ENCODE data around the gene PHLDA2.

PHLDA2 gene

GRCh38 chr11:2968341-2968900 lies 39.2 kb upstream of the PHLDA2 start:
- TF ChIP-seq CTCF (IDR thresholded peaks at IDR 0.05; ENCODE audit: low read depth, low read length): no peak
- DNase-seq: no peak
- Histone ChIP-seq H3K36me3 (peaks cover 43% of the 10 kb centered on the region), H3K9me3 (no peaks in the 10 kb centered on the region), H3K27me3 (no peaks in the 10 kb centered on the region), H3K4me3 (ENCODE audit: low read depth, low read length) (no peak overlapping the region), H3K4me1 (no peaks in the 10 kb centered on the region)

GRCh38 chr11:2964782-2965181 lies 35.6 kb upstream of the PHLDA2 start:
- Histone ChIP-seq H3K4me3 (ENCODE audit: low read depth, low read length) (no peak overlapping the region), H3K4me1 (no peaks in the 10 kb centered on the region), H3K9me3 (no peaks in the 10 kb centered on the region), H3K36me3 (peaks cover 42% of the 10 kb centered on the region), H3K27me3 (no peaks in the 10 kb centered on the region)
- TF ChIP-seq CTCF (IDR thresholded peaks at IDR 0.05; ENCODE audit: low read depth, low read length): no peak
- no peak for DNase-seq

- H3K4me3 ChIP-seq (ENCODE audit: low read depth, low read length): no peak overlapping the region
- H3K27me3 ChIP-seq: no peaks in the 10 kb centered on the region
- H3K9me3 ChIP-seq: no peaks in the 10 kb centered on the region
- H3K4me1 ChIP-seq: no peaks in the 10 kb centered on the region
- peaks cover 48% of the 10 kb centered on the region for H3K36me3 ChIP-seq
- no peak for TF ChIP-seq CTCF (IDR thresholded peaks at IDR 0.05; ENCODE audit: low read depth, low read length)
- DNase-seq: no peak
Observed at GRCh38 chr11:2963761-2964160, 34.5 kb upstream of the PHLDA2 start.

- no peak for TF ChIP-seq CTCF (IDR thresholded peaks at IDR 0.05; ENCODE audit: low read depth, low read length)
- Histone ChIP-seq H3K9me3 (no peaks in the 10 kb centered on the region), H3K36me3 (peaks cover 48% of the 10 kb centered on the region), H3K4me3 (ENCODE audit: low read depth, low read length) (no peak overlapping the region), H3K27me3 (no peaks in the 10 kb centered on the region), H3K4me1 (no peaks in the 10 kb centered on the region)
- no peak for DNase-seq
Observed at GRCh38 chr11:2963112-2963754, 34.0 kb upstream of the PHLDA2 start.

GRCh38 chr11:2961080-2961479 lies 31.9 kb upstream of the PHLDA2 start:
- Histone ChIP-seq H3K4me1 (no peaks in the 10 kb centered on the region), H3K9me3 (no peaks in the 10 kb centered on the region), H3K36me3 (peaks cover 56% of the 10 kb centered on the region), H3K4me3 (ENCODE audit: low read depth, low read length) (no peak overlapping the region), H3K27me3 (no peaks in the 10 kb centered on the region)
- no peak for DNase-seq
- no peak for TF ChIP-seq CTCF (IDR thresholded peaks at IDR 0.05; ENCODE audit: low read depth, low read length)

- TF ChIP-seq CTCF (IDR thresholded peaks at IDR 0.05; ENCODE audit: low read depth, low read length): no peak
- H3K9me3 ChIP-seq: no peaks in the 10 kb centered on the region
- H3K27me3 ChIP-seq: no peaks in the 10 kb centered on the region
- H3K36me3 ChIP-seq: peaks cover 47% of the 10 kb centered on the region
- no peak for DNase-seq
- no peak overlapping the region for H3K4me3 ChIP-seq (ENCODE audit: low read depth, low read length)
- H3K4me1 ChIP-seq: no peaks in the 10 kb centered on the region
Observed at GRCh38 chr11:2960139-2960538, 30.9 kb upstream of the PHLDA2 start.
